HG03039 (cell line): ENCODE results near the gene KCNK10.
A peak's percentile ranks its signal among the peaks of the same experiment; 100 is the strongest.

Experiments used
- ATAC-seq: cut with Tn5 transposase; IDR thresholded peaks from one replicate; pipeline ENCODE4 v1.9.1; 2021; ENCODE audit warnings: mild to moderate bottlenecking, moderate library complexity; ENCODE audit not compliant: unreplicated experiment

KCNK10 gene

GRCh38 chr14:88189417-88190191 lies 133.5 kb downstream of the KCNK10 start:
- no peak for ATAC-seq

- no peak for ATAC-seq
These were observed 134.2 kb downstream of the KCNK10 start for GRCh38 chr14:88188745-88189416.

- ATAC-seq: no peak
These were observed 137.2 kb downstream of the KCNK10 start for GRCh38 chr14:88185843-88186242.

DNA sequence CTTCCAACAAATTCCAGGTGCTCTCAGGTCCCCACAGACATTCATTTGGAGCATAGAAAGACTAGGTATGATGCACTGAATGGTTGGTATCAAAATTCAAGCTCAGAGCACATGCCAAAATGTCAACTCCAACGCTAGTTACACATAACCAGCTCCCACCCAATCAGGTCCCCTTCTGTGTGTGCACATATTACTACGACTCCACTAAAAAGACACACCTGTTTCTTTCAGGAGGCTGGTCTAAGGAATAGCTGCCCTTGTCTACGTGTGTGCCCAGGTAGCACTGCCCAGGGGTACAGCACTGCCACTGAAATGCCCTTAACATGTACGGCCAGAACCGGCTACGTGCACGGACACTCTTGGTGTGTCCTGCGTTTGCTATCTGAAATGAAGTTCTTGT lies 138.1 kb downstream of the KCNK10 start:
- no peak for ATAC-seq

DNA sequence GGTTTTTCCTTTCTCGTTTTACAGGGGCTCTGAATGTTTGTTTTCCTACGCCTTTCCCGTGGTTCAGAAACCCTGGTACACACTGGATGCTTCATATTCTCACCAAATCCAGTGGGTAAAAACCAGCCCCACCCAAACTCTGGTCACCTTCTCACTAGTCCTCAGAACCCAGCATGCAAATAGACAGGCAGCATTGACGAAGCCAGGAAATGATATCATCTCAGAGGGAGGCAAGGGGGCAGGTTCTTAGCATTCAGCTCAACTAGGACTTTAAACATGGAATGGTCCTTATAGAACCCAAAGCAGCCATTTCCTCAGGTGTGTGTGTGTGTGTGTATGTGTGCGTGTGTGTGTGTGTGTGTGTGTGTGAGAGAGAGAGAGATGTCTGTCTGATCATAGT lies 142.0 kb downstream of the KCNK10 start:
- no peak for ATAC-seq

DNA sequence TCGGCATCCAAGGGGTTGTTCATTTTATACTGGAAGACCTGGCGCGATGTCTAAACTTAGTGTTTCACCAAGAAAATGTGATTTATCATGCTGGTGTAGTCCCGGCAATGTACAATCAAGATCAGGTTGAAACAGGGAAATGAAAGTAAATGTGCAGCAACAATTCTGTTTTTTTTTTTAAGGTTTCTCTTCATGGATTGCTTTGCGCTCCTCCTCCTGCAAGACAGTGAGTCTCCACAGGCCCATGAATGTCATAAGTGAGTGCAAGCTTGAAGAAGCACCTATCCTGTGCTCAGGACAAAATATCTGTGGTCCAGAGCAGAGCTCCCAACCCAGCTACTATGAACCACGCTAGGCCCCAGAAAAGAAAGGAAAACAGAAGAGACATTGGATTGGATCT lies 143.4 kb downstream of the KCNK10 start:
- ATAC-seq: no peak

DNA sequence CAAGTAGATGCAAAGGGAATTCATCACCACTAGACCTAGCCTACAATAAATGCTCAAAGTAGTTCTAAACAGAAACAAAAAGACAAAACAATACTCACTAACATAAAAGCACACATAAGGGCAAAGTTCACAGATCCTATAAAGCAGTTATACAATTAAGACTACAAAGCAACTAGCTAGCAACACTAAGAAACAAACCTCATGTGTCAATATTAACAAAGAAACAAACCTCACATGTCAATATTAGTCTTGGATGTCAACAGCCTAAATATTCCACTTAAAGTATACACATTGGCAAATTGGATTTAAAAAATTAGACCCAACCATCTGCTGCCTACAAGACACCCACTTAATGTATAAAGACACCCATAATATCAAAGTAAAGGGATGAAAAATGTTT lies 152.7 kb downstream of the KCNK10 start:
- ATAC-seq: no peak

DNA sequence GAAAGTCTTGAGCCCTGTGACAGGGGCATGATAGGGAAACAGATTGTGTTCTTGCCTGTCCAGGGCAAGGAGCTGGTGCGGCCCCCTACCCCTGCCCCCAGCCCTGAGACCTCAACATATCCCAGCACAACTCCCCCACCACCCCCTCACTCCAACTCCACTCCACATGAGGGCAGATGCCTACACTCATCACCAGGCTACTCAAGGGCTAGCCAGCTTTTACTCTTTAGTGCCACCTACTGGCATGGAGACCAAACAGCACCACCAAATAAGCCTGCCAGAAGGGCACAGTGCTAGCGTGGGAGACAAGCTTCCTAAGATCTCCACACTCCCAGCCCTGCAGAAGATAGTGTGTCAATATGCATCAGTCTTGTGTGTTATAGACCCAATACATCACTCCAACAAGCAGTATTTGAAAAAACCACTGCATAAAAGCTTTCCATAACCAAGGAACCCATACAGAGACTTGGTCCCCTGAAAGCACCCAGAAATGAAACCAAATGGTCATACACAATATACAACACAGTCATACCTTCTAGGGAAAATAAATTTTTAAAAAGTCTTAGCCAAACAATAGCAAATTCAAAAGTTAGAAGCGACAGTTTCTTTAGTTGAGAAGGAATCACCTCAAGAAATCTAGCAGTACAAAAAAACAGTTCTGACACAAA lies 154.4 kb downstream of the KCNK10 start:
- peak; percentile 83 for ATAC-seq

DNA sequence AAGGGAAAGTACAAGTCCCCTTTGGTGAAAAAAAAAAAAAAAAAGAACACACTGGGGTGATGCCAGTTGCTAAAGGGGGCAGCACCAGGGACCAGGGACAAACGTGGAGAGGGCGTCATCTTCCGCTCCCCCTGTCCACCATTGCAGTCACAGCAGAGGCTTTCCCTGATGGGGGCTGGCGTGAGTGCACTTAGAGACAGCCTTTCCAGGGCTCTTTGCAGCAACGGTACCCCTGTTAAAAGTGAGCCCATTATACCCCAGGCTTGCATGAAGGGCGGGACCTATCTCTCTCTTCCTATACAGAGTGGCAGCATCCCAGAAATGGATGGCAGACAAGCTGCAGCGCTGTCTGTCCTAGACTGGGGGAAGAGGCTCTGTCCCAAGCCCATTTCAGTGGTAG lies 155.0 kb downstream of the KCNK10 start:
- no peak for ATAC-seq

DNA sequence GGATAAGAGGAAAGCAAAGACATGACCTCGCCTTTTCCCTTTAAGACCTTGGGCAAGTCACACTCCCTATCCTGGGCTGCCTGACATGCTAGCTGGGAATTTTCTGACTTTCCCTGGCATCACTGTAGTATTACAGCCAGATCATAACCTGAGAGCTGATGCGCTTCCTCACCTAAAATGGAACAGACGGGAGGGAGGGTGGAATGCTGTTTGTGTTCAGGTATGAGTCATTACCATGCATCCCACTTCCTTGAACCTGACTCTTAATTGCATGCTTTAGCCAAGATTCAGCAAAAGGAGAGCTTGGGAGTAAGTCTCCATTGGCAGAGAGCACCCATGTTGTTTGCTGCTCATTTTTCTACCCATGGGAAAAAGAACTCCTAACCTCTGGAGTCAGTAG lies 156.5 kb downstream of the KCNK10 start:
- no peak for ATAC-seq

DNA sequence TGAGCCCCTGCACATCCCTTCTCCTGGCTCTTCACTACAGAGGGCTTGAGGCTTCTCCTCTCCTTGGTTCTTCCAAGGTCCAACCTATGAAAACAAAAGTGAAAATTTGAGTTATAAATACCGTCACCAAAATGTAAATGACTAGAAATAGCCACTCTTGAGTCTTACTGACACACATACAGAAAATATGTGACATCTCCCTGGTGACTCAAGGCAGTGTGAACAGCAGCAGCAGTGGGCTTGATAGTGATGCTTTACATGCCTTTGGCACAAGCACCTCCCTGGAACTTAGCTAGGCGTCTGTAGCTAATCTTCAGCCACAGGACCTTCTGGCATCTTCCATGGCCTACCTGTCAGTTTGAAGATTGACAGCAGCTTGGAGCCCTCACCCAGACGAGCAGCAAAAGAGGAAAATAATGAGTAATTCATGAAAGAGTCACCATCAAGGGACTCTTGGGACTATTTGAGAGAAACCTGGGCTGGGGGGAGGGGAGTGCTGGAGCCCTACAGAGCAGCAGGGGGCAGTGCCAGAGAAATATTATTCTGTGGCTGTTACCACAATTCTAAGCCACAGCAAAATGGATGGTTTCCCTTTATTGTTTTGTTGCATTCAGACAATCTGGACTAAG lies 158.0 kb downstream of the KCNK10 start:
- ATAC-seq: no peak

DNA sequence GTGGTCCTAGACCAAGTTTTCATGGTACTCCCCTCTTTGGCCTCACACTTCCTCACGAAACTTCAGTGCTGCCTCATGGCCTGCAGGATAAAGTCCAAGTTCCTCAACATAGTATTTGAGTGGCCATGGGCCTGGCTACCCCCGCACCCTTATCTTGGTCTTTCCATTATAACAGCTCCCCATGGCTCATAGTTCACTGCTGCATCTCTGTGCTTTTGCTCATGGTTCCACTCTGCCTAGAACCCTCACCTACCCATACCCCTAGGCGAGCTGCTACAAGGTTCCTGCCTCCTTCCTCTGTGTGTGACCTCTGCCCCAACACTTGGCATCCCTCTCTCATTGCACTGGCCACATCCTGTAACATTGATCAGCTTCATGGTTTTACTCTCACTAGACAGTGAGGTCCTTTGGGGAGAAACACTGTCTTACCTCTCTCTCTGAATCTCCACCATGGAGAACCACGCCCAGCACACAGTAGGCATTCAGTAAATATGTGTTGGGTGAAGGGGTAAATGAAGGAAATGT lies 159.3 kb downstream of the KCNK10 start:
- no peak for ATAC-seq

DNA sequence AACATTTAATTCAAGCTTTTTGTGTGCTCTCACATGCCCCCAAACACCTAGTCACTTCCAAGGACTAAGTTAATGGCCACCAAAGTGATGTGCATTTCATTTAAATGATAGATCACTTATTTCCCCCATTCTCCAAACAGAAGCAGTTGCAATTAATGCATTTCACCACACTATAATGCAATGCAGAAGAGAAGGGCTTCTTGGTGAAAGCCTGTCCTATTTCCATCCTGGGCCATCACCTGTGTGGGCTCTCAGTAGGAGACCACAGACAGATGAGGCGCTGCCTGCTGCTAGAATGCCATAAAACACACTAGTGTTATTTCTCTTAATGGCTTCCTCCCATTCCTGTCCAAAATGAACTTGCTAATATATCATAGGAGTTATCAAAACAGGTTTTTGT lies 166.9 kb downstream of the KCNK10 start:
- no peak for ATAC-seq

GRCh38 chr14:88154926-88155325 lies 168.1 kb downstream of the KCNK10 start:
- no peak for ATAC-seq

GRCh38 chr14:88154321-88154720 lies 168.7 kb downstream of the KCNK10 start:
- ATAC-seq: no peak

GRCh38 chr14:88146881-88147649 lies 176.0 kb downstream of the KCNK10 start:
- no peak for ATAC-seq

DNA sequence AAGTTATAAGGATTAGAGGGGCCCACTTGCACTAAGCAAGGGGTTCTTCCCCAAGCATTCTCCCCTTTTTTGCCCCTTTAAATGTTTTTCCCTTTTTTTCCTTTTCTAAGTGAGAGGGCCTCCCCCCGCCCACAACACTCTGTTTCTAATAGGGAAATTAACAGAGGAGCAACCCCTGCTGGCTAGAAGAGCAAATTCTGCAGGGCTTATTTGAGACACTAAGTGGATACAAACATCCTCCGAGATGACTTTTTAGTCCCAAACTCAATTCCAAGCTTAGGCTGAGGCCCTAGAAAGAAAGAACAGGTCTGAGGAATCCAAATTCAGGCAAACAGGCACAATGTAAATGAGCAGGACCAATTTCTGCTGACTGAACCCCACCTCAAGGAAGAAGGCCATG lies 179.3 kb downstream of the KCNK10 start:
- ATAC-seq: no peak

GRCh38 chr14:88142997-88143396 lies 180.1 kb downstream of the KCNK10 start:
- ATAC-seq: no peak

DNA sequence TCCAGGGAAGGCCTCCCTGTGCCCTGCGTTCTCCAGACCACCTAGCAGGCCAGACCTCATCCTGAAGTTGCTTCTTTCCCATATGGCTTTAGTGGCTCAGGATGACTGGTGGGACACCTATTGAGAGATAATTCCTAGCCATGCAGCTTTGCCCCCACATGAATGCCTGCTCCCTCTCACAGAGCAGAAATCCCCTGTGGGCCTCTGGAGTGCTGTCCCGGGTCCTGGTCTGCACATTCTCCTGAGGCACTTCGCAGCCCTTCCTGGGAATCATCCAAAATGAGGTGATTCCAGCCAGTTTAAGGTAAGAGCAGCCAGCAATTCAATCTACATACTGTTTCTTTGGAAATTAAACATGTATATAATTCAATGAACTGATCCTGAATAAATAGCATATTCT lies 182.2 kb downstream of the KCNK10 start:
- ATAC-seq: no peak

DNA sequence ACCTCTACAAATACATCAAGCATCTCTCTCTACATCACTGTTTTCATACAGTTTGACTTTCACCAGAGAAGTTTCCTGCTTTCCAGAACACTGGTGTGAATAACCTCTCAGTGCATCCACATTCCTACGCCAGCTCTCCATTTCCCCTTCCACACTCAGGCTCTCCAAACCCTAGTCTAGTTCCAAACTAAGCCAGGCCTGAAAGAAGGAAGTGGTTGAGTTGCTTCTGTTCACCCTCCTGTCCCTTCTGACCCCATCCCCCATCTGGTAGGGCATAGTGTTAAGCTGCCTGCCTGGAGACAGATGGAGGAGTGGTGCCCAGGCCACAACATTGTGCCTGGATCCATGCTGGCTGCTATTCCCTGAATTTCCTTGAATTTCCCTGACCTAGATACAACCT lies 185.7 kb downstream of the KCNK10 start:
- no peak for ATAC-seq
